ENCODE measurements around the gene TGFBR3. TPM values are rescaled to one million over a fixed set of nuclear protein-coding genes. Genes with fewer than 3 reads are reported as not detected.

The TGFBR3 gene
- total and polyA plus RNA-seq, 7 donors, result 5.1 to 24.5 (median 8.9) TPM

GRCh38 chr1:91827087-91827458 is 58.9 kb downstream of the TGFBR3 start:
- DNase-seq, result no peak
- intact Hi-C loops (cut with DNase I), result no loop called here
- peaks cover 44% of the 10 kb centered on the region for H3K4me1 ChIP-seq
- H3K27me3 ChIP-seq (ENCODE audit: insufficient read depth in 3 of 3, low read length in 2 of 3), result no peaks in the 10 kb centered on the region
- H3K4me3 ChIP-seq, result no peak overlapping the region
- WGBS, 3 donors, result 77 to 79% (median 79%) methylated on average over 9 of the region's 9 CpGs
- no peak for TF ChIP-seq CTCF (IDR thresholded peaks at IDR 0.05)
- H3K36me3 ChIP-seq (ENCODE audit: insufficient read depth in 1 of 2, low read depth in 1 of 2), result no peaks in the 10 kb centered on the region
- no peaks in the 10 kb centered on the region for H3K9me3 ChIP-seq
- ATAC-seq, result peak in 3 of 4 donors; percentile 52 to 81 (median 78)
- no peak overlapping the region for H3K27ac ChIP-seq

- WGBS, 3 donors, result 93 to 96% (median 95%) methylated on average over 5 of the region's 5 CpGs
- DNase-seq, result no peak
- H3K4me1 ChIP-seq, result peaks cover 41% of the 10 kb centered on the region
- ATAC-seq, result no peak
- H3K4me3 ChIP-seq, result no peak overlapping the region
- peak overlapping the region; percentile 31 for H3K27ac ChIP-seq
- no peaks in the 10 kb centered on the region for H3K9me3 ChIP-seq
- no peaks in the 10 kb centered on the region for H3K36me3 ChIP-seq (ENCODE audit: insufficient read depth in 1 of 2, low read depth in 1 of 2)
- no peak for TF ChIP-seq CTCF (IDR thresholded peaks at IDR 0.05)
- no peaks in the 10 kb centered on the region for H3K27me3 ChIP-seq (ENCODE audit: insufficient read depth in 3 of 3, low read length in 2 of 3)
- intact Hi-C loops (cut with DNase I), result no loop called here
These were observed 59.3 kb downstream of the TGFBR3 start for GRCh38 chr1:91826649-91827048.

- ATAC-seq (peak in 3 of 4 donors; percentile 57 to 63 (median 58)), DNase-seq (no peak)
- H3K4me1 ChIP-seq, result peaks cover 37% of the 10 kb centered on the region
- H3K4me3 ChIP-seq, result no peak overlapping the region
- intact Hi-C loops (cut with DNase I), result no loop called here
- H3K36me3 ChIP-seq (ENCODE audit: insufficient read depth in 1 of 2, low read depth in 1 of 2), result no peaks in the 10 kb centered on the region
- TF ChIP-seq CTCF (IDR thresholded peaks at IDR 0.05), result no peak
- no peaks in the 10 kb centered on the region for H3K9me3 ChIP-seq
- 74 to 89% (median 79%) methylated on average over 6 of the region's 6 CpGs for WGBS, 3 donors
- peak overlapping the region; percentile 31 for H3K27ac ChIP-seq
- H3K27me3 ChIP-seq (ENCODE audit: insufficient read depth in 3 of 3, low read length in 2 of 3), result no peaks in the 10 kb centered on the region
These were observed 59.7 kb downstream of the TGFBR3 start for GRCh38 chr1:91826248-91826647.

GRCh38 chr1:91821126-91821868 is 64.7 kb downstream of the TGFBR3 start:
- no peak overlapping the region for H3K27ac ChIP-seq
- H3K36me3 ChIP-seq (ENCODE audit: insufficient read depth in 1 of 2, low read depth in 1 of 2), result no peaks in the 10 kb centered on the region
- DNase-seq, result no peak
- H3K27me3 ChIP-seq (ENCODE audit: insufficient read depth in 3 of 3, low read length in 2 of 3), result no peaks in the 10 kb centered on the region
- peaks cover 36% of the 10 kb centered on the region for H3K4me1 ChIP-seq
- no peak for ATAC-seq
- WGBS, 3 donors, result 87 to 91% (median 90%) methylated on average over 6 of the region's 6 CpGs
- intact Hi-C loops (cut with DNase I), result no loop called here
- no peaks in the 10 kb centered on the region for H3K9me3 ChIP-seq
- no peak for TF ChIP-seq CTCF (IDR thresholded peaks at IDR 0.05)
- H3K4me3 ChIP-seq, result no peak overlapping the region

Data from psoas muscle (tissue), 8 donors.